ENCODE measurements around the gene MLPH. TPM values are rescaled to one million over a fixed set of nuclear protein-coding genes. Genes with fewer than 3 reads are reported as not detected.

Gene MLPH
- total RNA-seq, 1 donor from 2014 or later: 394 TPM

DNA sequence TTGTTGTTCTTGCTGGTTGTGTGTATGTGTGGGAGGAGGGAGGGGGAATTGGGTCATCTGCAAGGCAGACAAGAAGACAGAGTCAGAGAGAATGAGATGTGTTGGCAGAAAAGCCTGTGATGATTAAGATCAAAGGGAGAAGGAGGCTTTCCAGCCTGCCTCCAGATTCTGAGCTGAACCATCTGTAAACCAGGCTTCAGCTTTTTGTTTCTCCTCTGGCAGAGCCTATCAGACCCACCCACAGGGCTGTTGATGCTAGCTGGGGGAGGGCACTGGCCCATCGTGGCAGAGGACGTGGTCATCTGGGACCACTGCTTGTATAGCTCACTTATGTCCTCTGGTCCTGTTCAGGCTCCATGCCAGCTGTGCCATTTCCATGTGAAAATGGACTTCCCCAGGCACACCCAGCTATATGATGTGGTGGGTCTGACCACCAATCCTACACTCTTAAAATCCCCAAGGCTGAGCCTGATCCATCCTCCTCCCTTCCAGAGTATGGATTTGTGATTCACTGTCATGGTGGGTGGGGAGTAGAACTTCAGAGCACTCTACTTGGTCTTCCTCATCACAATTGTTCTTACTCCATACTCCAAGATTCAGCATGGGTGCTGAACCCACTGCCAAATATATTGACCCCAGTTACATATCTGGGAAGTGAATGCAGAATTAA, 45.3 kb upstream of the MLPH start:
- DNase-seq (no peak), ATAC-seq (peak; percentile 56 to 58)
- TF ChIP-seq CTCF (IDR thresholded peaks at IDR 0.05): no peak
- H3K4me3 ChIP-seq: no peak overlapping the region
- no peaks in the 10 kb centered on the region for H3K36me3 ChIP-seq
- H3K27me3 ChIP-seq (ENCODE audit: low read depth): no peaks in the 10 kb centered on the region
- no peaks in the 10 kb centered on the region for H3K9me3 ChIP-seq
- peaks cover 4% of the 10 kb centered on the region for H3K4me1 ChIP-seq
- no peak overlapping the region for H3K27ac ChIP-seq
- intact Hi-C loops (cut with DNase I): no loop called here

DNA sequence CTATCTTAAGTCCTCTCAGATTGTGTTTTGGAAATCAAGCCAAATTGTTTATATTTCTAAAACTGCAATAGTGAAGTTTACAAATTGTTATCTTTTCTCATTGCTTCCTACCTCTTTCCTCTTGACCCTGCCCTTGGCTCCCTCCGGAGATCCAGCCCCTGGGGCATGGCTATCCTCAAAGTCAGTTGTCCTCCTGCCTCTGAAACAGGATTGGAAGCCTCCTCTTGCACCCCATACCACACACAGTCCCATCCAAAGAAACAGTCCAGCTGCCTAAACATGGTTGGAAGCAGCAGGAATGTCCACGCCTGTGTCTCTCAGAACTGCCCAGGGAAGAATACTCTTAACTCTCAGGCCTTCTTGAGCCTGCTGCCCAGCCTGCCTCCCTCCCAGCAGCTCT, 43.0 kb upstream of the MLPH start:
- DNase-seq: no peak
- intact Hi-C loops (cut with DNase I): no loop called here
- H3K27me3 ChIP-seq (ENCODE audit: low read depth): no peaks in the 10 kb centered on the region
- H3K27ac ChIP-seq: no peak overlapping the region
- TF ChIP-seq CTCF (IDR thresholded peaks at IDR 0.05): no peak
- H3K4me3 ChIP-seq: no peak overlapping the region
- no peaks in the 10 kb centered on the region for H3K36me3 ChIP-seq
- no peaks in the 10 kb centered on the region for H3K9me3 ChIP-seq
- ATAC-seq: no peak
- H3K4me1 ChIP-seq: peaks cover 10% of the 10 kb centered on the region

GRCh38 chr2:237445611-237446337, 41.3 kb upstream of the MLPH start:
- no peak overlapping the region for H3K4me3 ChIP-seq
- peak overlapping the region; percentile 53 for H3K27ac ChIP-seq
- intact Hi-C loops (cut with DNase I): no loop called here
- ATAC-seq: no peak
- no peaks in the 10 kb centered on the region for H3K36me3 ChIP-seq
- no peak for TF ChIP-seq CTCF (IDR thresholded peaks at IDR 0.05)
- H3K4me1 ChIP-seq: peaks cover 27% of the 10 kb centered on the region
- H3K9me3 ChIP-seq: no peaks in the 10 kb centered on the region
- H3K27me3 ChIP-seq (ENCODE audit: low read depth): no peaks in the 10 kb centered on the region
- DNase-seq: no peak

DNA sequence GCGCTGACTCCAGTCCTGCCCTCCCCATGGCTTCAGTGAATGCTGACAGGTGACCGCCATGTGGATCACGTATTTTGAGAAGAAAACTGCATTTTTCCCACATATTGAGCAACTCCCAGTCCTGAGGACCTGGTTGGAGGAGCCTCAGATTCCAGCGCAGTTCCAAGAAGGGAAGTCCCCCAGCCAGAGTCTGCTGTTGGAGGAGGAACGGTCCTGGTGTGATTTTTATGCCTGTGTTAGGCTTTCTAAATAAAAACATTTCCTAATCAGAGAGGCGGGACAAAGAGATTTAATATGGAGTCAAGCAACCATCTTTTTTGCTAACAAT, 40.7 kb upstream of the MLPH start:
- intact Hi-C loops (cut with DNase I): no loop called here
- H3K27ac ChIP-seq: peak overlapping the region; percentile 53
- DNase-seq: no peak

DNA sequence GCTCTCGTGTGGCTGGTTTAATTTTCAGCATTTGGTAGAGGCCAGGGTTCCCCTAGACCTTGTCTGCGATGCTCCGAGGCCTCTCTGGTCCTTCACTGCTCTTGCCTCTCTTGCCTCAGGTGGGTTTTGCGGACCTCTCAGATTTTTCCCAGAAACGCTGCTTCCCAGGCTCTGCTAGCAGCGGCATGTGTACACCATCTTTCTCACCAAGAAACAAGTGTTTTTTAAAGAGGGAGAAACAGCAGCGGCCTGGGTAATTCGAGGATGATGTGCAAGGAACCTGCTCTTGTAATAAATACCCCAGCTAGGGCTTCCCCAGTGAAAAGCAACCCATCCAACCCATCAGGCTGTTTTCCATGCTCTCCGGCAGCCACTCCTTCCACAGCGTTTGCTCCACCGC, 39.6 kb upstream of the MLPH start:
- Histone ChIP-seq H3K27me3 (ENCODE audit: low read depth) (no peaks in the 10 kb centered on the region), H3K4me1 (peaks cover 23% of the 10 kb centered on the region), H3K9me3 (no peaks in the 10 kb centered on the region), H3K4me3 (no peak overlapping the region), H3K36me3 (no peaks in the 10 kb centered on the region), H3K27ac (no peak overlapping the region)
- intact Hi-C loops (cut with DNase I): no loop called here
- ATAC-seq: no peak
- no peak for DNase-seq
- no peak for TF ChIP-seq CTCF (IDR thresholded peaks at IDR 0.05)

More for the DNA sequence above, 40.7 kb upstream of the MLPH start:
- TF ChIP-seq CTCF (IDR thresholded peaks at IDR 0.05): no peak
- ATAC-seq: no peak
- Histone ChIP-seq H3K27me3 (ENCODE audit: low read depth) (no peaks in the 10 kb centered on the region), H3K9me3 (no peaks in the 10 kb centered on the region), H3K36me3 (no peaks in the 10 kb centered on the region), H3K4me1 (peaks cover 23% of the 10 kb centered on the region), H3K4me3 (no peak overlapping the region)

Measured in lower lobe of right lung (tissue), 2 donors.